Medulla oblongata (tissue), 1 donor: ENCODE results near the gene KLHL41.

Experiments used
- DNase-seq: peaks from one replicate; pipeline ENCODE4 v3.0.0-alpha.2; 2015; ENCODE audit errors: extremely low spot score

The KLHL41 gene

DNA sequence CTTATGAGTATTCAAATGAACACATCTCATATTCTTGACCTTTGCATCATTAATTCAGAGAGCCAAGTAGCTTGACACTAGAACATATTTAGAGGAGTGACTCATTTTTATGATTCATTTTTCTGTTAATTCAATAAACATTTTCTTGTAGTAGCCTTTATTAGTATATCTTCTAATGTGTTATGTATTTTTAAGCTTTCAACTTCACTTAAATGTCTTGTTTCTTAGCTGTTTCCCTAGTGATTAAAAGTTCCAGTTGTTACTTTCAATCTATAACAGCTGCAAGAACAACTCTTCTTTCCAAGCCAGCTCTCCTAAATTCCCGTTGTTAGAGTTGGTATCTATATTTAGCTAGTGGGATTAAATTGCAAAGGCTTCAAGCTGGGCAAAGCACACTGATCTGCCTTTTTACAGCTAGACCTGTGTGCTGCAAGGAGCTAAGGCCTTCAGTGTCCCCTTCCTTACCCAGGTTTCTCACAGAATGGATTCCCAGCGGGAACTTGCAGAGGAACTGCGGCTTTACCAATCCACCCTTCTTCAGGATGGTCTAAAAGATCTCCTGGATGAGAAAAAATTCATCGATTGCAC, at the start of gene KLHL41:
Gene KLHL41, plus strand, starts transcription at position 405 of the 588 bp plus-strand sequence. Its CDS starts 77 bp downstream, at position 482.
- no peak for DNase-seq

DNA sequence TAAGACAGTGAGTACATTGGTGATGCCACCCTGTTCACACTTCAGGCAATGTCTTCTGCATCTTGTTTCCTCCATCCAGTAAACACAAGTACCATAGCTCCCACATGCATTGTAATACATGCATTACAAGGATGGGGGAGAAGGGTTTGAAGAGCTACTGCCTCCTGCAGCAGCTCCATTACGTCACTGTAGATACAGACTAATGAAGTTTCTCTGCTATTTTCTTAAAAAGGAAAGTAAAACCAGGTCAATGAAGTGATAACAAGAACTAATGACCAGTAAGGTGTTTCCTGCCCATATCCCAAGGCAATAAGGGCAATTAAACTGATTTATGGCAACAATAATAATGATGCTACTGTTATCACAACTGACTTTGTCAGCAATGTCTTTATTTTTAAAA, 48.4 kb upstream of the KLHL41 start:
- DNase-seq = no peak

DNA sequence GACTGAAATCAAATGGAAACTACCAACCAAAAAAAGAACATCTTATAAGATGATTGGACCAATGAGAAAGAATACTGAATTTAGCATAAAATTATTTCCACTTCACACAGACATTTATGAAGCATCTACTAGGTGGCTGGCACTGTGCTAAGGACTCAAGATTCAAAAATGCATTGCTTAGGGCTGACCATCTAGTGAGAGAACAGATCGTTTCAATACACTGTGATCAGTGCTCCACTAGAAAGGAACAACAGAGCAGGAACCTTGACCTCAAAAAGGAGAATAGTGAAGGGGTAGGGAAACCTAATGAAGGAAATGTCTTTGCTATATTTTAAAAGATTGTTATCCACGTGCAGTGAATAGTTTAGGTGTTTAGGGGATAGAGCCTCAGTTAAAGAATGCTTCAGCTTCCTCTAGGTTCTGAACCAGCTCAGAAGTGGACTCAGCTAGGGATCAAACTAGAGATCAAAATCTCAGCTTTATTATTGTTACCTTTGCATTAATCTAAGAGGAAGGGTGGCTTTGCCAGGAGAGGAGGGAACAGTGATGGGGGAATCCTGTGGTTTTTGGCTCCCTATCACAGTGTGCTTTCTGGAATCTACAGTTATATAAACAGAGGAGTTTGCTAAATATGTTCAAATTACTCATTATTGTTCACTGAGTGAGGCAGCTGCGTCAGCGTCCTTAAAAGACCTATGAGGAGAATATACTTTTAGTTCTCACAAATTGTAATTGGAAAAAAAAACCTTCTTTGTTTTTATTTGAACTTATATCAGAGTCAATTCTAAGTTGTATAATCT, 46.4 kb upstream of the KLHL41 start:
- no peak for DNase-seq

DNA sequence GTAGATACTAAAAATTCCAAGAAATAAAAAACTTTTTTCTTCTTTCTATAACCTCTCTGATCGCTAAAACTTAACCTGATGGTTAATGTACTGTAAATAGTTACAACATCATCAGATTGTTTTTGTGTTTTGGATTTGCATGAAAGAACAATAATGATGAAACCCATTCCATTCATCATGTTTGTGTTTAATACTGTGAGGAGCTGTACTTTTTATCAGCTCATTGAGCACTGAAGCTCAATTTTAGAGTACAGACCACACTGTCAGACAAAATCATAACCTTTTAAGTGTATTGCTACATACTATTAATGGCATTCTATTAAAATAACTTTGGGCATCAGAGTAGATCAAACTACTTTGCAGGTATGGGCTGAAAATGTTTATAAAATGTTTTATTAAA, 45.0 kb upstream of the KLHL41 start:
- no peak for DNase-seq

DNA sequence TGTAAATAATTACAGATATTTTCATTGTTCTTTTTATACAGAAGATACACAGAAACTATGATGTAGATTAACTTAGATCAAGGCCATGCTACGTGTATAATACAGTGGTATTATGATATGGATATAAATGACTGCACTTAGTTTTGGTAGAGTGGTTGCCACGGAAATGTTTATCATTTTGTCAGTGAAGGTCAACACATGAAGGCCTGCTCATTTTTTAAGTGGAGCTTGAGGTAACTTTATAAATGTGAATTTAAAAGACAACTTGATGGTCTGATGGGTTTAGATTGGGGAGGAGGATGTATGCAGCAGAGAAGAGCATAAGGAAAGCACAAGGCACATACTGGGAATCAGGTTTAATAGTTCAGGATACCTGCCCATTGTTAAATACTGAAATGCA, 44.6 kb upstream of the KLHL41 start:
- DNase-seq = no peak

DNA sequence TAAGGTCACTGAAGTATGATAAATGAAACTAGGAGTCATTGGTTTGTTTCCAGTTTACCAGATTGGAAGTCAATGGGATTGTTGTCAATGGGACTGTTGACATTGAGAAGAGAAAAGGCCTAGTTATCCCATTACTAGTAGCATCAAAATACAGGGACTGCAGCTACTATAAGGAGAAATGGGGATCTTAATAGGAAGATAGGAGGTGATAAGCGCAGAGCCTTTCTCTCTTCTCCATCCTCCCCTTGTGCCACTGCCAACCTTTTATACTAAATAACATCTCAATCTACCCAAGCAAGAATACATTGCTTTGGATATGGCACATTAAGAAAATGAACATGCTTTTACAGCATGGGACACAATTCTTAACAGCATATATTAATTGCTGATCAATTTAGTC, 40.7 kb upstream of the KLHL41 start:
- no peak for DNase-seq

DNA sequence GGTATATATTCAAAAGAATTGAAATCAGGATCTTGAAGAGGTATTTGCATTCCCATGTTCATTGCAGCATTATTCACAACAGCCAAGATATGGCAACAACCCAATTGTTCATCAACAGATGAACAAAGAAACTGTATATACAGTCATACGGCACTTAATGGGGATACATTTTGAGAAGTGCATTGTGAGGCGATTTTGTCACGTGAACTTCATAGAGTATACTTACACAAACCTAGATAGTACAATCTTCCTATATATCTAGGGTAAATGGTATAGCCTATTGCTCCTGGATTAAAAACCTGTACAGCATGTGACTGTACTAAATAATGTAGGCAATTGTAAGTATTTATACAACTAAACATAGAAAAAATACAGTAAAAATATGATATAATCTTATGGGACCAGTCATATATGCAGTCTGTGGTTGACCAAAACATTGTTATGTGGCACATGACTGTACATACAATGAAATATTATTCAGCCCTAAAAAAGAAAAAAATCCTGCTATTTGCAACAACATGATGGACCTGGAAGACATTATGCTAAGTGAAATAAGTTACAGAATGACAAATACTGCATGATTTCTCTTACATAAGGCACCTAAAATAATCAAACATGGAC, 39.4 kb upstream of the KLHL41 start:
- DNase-seq = no peak

DNA sequence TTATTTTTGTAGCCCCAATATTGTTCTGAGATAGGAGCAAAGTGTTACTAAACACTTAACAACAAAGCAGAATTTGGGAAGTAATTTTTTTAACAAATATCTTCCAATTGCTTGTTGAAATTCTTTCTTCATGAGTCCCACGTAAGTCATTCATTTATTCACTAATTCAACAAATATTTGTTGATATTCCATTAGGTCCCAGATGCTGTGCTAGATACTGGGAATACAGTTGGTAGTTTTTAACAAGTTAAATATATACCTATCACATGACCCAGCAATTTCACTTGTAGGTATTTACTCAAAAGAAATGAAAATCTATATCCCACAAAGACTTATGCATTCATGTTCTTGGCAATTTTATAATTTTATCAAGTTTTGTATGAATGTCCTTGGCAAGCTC, 37.3 kb upstream of the KLHL41 start:
- no peak for DNase-seq

DNA sequence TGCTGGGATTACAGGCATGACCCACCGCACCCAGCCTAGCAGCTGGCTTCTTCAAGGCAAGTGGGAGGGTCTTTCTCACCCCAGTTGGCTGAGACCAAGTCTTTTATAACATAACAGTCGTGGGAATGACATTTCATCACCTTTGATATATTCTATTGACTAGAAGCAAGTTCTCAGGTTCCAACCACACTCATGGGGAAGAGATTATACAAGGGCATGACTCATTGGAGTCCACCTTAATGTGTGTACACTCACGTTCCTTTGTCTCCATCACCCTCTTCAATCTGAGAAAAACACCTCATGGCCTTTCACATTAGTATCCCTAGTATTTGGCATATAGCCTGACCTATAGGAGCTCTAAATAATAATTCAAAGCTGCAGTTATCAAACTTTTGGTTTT, 33.0 kb upstream of the KLHL41 start:
- no peak for DNase-seq

DNA sequence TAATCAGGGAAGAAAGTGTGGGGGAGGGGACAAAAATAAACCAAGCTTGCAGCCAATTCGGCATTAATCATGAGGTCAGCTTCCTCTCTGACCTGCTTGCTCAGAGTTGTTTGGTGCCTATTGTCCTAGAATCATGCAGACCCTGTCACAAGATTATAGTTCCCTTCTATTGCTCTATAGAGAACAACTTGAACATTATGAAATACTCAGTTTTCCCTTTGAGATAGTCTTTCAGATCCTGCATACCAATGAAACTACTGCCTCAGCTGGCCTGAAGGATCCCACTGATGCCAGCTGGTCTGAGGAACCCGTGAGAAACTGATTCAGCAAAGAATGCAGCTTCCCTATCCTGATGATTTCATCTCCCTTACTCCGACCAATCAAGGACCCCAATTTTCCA, 31.2 kb upstream of the KLHL41 start:
- peak; percentile 67 for DNase-seq

DNA sequence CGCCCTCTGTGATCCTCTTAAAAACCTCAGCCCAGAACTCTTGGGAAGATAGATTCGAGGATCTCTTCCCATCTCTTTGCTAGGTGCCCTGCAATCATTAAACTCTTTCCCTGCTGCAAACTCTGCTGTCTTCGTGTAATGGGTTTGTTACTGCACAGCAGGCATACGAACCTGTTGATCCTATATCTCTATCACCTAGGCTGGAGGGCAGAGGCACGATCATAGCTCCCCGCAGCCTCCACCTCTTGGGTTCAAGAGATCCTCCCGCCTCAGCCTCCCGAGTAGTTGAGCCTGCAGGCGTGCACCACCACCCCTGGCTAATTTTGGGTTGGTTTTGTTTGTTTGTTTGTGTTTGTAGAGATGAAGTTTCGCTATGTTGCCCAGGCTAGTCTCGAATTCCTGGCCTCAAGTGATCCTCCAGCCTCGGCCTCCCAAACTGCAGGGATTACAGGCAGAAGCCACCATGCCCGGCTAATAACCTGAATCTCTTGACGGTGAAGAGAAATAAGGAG, 30.7 kb upstream of the KLHL41 start:
- no peak for DNase-seq

DNA sequence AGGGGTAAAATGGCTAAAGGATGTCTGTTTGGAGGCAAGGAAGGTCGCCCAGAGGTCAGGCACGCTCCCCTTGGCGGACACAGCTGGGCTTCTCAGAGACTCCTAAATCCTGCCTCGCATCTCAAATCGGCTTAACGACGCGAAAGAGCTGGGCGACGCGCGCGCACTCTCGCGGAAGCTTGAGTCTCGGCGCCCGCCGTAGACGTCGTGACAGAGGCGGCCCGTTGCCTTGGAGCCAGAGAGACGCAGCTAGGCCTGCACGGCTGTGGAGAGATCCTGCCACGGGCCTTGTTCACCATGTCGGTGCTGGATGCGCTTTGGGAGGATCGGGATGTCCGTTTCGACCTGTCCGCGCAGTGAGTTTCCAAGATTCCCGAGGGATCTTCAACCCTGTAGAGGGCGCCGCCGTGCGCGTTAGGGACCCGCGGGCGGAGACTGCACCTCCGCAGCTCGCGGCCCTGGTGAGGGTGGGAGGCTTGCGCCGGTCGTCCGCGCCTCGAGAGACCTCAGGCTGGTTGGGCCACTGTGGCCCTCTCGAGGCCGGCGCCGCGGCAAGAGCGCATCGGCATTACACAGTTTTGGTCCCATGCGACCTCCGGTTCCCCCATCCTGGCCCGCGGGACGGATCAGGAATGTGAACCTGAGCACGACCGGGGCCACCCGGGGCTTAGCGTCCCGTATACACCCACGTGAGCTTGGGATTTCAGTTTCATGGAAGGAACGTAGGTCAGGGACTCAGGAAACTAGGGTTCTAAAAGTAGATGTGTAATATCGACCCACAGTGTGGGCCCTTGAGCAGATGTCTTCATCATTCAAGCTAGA, 30.0 kb upstream of the KLHL41 start, which contains the start of gene BBS5:
Gene BBS5, plus strand, starts transcription at position 238 of the 822 bp plus-strand sequence. Its CDS starts 60 bp downstream, at position 298.
- peak; percentile 84 for DNase-seq

DNA sequence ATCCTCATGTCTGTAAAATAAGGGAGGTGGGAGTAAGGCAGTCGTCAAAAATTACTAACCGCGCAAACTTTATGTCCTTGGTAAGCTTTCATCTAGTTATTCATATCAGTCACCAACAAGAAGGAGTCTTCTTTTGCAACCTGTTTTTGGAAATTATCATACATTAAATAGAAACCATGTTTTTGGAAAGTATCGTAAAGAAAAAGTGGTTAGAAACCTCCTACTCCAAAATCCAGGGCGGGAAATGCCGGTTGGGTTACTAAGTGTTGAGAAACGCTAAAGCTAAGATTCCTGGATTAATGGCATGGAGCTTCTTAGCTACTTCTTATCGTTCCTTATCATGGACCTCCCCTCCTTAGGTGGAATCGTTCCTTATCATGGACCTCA, 29.4 kb upstream of the KLHL41 start:
- no peak for DNase-seq

DNA sequence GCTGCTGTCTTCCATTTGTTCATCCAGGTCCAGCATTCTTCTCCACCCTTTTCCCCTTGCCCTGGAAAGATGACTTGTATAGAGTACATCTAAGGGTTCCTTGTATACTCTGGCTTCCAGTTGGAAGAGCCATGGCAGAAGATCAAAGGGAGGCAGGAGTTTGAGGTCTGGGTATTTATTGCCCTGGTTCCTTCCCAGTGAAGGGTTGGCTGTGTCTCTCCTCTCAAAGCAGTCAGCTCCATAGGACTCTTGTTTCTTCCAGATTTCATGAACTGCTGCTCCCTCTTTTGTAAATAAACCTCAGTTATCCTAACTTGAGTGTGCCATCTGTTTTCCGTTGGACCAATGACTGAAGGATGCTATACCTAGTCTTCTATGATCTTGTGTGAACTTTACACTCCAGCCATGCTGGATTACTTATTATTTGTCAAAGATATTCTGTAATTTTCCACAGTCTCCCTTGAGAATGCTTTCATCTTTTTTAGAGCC, 23.8 kb upstream of the KLHL41 start:
- DNase-seq = no peak

DNA sequence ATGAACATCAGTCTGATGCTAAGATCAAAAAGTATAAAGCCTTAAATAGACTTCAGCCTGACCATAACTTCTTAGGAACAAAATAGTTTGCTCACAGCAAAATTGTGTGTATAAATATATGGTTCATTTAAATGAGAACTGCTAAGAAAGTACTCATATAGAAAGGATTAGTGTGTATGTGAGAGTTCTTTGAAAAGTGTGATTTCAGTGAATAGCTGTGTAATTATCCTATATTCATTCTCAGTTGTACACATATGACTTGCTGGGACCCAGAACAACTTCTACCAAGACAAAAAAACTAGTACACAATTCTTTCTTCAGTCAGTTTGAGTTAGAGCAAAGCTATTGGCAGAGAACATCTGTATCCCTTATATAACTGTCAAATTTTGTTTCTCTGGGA, 23.0 kb upstream of the KLHL41 start:
- no peak for DNase-seq

DNA sequence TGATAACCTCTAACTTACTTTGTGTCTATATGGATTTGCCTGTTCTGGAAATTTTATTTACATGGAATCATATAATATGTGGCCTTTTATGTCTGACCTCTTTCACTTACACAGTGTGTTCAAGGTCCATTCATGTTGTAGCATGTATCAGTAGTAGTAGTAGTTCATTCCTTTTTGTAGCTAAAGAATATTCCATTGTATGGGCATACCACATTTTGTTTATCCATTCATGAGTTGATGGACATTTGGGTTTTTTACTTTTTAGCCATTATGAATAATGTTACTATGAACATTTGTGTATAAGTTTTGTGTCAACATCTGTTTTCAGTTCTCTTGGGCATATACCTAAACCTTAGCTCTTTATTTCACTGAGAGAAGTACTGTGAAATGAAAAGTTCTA, 18.7 kb upstream of the KLHL41 start:
- no peak for DNase-seq

DNA sequence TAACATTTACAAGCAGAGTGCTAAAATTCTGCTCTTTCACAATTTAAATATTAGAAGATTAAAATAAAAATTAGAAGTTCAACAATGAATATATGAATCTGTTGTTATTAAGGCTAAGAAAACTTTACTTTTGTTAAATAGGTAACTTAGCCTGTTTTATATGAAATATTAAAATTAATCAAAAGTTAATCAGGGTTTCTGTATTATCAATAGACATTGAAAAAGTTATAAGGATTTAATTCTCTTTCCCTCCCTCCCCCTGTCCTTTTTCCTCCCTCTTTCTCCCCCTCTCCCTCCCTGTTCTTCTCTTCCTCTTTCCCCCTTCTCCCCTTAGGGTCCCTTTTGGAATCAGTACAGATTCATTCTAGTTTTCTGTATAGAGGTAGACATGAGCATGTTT, 18.1 kb upstream of the KLHL41 start:
- DNase-seq = no peak

DNA sequence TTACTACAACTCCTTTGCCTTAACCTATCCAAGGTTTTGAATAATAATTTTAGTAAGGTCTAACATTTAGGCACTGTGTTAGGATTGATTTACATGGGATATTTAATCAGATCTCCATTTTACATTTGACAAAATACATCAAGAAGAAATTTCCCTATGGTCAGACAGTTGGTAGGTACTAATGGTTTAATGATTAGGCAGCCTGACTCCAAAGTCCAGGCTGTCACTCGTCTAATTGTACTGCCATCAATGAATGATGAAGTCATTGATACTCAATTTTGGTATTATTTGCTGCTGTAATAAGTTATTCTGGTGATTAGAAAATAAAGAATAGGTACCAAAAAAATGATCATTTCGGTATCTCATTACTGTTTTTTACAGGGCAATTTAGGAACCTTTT, 16.1 kb upstream of the KLHL41 start:
- DNase-seq = no peak

DNA sequence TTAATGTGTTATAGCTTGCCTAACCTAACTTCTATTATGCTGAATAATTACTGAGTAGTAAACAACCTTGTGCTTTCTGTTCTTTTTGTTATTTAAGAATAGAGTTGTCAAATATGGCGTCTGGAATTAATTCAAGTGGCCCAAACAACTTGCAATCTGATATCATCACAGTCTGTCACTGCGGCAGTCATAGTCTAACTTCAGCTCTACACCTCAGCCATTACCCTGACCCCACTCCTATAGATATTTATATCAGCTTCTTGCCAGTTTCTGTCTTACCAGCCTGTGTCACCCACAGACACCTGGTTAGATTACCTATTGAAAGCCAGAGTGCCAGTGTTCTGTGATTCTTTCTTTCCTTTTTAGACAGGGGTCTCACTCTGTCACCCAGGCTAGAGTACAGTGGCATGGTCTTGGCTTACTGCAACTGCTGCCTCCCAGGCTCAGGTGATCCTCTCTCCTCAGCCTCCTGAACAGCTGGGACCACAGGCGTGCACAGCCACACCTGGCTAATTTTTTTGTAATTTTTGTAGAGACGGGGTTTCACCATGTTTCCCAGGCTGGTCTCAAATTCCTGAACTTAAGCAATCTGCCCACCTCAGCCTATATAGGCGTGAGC, 14.1 kb upstream of the KLHL41 start:
- DNase-seq = no peak

DNA sequence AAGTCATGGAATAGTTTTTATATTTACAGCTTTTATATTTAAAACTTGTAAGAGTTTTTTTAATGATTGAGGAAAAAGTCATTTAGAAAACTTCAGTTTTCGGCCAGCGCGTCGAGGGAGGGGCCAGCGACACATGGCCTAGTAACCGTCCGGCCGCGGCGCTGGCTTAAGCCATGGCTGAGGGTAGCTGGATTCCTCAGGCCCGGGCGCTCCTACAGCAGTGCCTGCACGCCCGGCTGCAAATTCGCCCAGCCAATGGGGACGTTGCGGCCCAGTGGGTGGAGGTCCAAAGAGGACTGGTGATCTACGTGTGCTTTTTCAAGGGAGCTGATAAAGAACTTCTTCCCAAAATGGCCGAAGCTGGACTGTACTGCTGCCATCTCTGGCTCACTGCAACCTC, 4.9 kb upstream of the KLHL41 start:
- DNase-seq = no peak

DNA sequence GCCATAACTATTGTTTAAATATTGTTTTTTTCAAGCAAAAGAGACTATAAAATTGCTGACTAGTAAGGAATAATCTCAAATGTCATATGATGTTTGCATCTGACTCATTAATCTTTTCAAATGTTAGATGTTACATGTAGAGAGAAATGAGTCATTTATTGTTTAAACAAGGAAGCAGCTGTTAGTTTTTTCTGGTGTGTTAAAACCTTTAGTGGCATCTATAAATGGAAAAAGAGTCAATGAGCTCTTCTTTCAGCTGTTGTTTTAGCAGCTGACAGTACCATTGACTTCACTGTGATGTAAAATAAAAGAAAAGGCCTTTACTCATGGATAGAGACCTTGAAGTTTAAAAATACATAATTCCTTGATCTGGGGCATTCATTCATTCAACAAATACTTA, 1.8 kb upstream of the KLHL41 start:
- DNase-seq = no peak
